Thoracic aorta (tissue), 2 donors: ENCODE data around the gene SSPN. TPM values are rescaled to one million over a fixed set of nuclear protein-coding genes. Genes with fewer than 3 reads are reported as not detected.

Source experiments
- ATAC-seq: fragments of 150-250 bp; one replicate; pipeline ENCODE4 v1.8.0; 2017; ENCODE audit warnings: low read depth; ENCODE audit not compliant: insufficient number of reproducible peaks, low FRiP score
- DNase-seq: peaks from one replicate; pipeline ENCODE4 v3.0.0-alpha.2; 2020; ENCODE audit warnings: low spot score
- H3K27ac ChIP-seq, 2 donors: fragments of 200-600 bp; sonication (generic); 1 replicate in 1 of 2; 2 replicates in 1 of 2; pipeline ENCODE4 v1.5.1; 2016; ENCODE audit warnings: mild to moderate bottlenecking in 2 of 2, moderate library complexity in 2 of 2
- H3K27me3 ChIP-seq: fragments of 200-600 bp; sonication (generic); replicated peaks from 2 replicates; pipeline ENCODE4 v1.6.0; 2016; ENCODE audit warnings: mild to moderate bottlenecking; ENCODE audit not compliant: insufficient read depth
- H3K36me3 ChIP-seq: fragments of 200-600 bp; sonication (generic); one replicate; pipeline ENCODE4 v1.5.1; 2016
- H3K4me1 ChIP-seq, 2 donors: fragments of 200-600 bp; sonication (generic); 1 replicate in 1 of 2; 2 replicates in 1 of 2; pipeline versions ENCODE4 v1.5.1 to v1.6.0; 2016; ENCODE audit warnings: low read depth in 2 of 2, mild to moderate bottlenecking in 1 of 2; ENCODE audit not compliant: control insufficient read depth in 1 of 2
- H3K4me3 ChIP-seq: fragments of 200-600 bp; sonication (generic); 2 replicates; pipeline ENCODE4 v1.5.1; 2016; ENCODE audit warnings: mild to moderate bottlenecking
- H3K9me3 ChIP-seq: fragments of 200-600 bp; sonication (generic); 2 replicates; pipeline ENCODE4 v1.5.1; 2016
- total RNA-seq, 2 donors: library from RNA; depleted of rRNA; stranded (reverse); fragments of >200 nt; gene quantifications; one replicate each; pipeline versions ENCODE4 v1.1.0 to v1.2.3, GENCODE V29; 2016
- TF ChIP-seq, protein P1 (sequence below): fragments of 200-600 bp; sonication (generic); IDR thresholded peaks from one replicate; pipeline ENCODE4 v1.5.1; 2019; ENCODE audit warnings: antibody characterized with exemption

Gene SSPN
- total RNA-seq, 2 donors from 2014 or later, result 36.7 to 50.9 TPM

DNA sequence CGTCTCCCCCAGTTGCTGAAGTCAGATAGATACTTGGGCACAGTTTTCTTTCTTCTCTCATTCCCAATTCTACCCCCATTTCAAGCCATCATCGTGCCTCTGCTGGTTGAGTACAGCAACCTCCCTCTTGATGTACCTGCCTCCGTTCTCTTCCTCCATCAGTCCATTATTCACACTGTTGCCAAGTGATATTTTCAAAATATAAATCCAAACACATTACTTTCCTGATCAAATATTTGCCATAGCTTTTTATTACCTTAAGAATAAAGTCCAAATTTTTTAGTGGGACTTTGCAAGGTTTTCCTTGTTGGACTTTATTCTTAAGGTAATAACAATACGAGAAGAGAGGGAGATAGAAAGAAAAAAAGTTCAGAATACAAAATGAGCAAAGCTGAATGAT is 18.6 kb upstream of the SSPN start:
- DNase-seq (no peak), ATAC-seq (no peak)
- H3K4me1 ChIP-seq, result no peaks in the 10 kb centered on the region
- TF ChIP-seq, protein P1, sequence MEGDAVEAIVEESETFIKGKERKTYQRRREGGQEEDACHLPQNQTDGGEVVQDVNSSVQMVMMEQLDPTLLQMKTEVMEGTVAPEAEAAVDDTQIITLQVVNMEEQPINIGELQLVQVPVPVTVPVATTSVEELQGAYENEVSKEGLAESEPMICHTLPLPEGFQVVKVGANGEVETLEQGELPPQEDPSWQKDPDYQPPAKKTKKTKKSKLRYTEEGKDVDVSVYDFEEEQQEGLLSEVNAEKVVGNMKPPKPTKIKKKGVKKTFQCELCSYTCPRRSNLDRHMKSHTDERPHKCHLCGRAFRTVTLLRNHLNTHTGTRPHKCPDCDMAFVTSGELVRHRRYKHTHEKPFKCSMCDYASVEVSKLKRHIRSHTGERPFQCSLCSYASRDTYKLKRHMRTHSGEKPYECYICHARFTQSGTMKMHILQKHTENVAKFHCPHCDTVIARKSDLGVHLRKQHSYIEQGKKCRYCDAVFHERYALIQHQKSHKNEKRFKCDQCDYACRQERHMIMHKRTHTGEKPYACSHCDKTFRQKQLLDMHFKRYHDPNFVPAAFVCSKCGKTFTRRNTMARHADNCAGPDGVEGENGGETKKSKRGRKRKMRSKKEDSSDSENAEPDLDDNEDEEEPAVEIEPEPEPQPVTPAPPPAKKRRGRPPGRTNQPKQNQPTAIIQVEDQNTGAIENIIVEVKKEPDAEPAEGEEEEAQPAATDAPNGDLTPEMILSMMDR, result no peak
- H3K9me3 ChIP-seq, result no peaks in the 10 kb centered on the region
- H3K27me3 ChIP-seq, result no peaks in the 10 kb centered on the region
- no peak overlapping the region for H3K27ac ChIP-seq
- H3K36me3 ChIP-seq, result no peaks in the 10 kb centered on the region
- H3K4me3 ChIP-seq, result no peak overlapping the region

DNA sequence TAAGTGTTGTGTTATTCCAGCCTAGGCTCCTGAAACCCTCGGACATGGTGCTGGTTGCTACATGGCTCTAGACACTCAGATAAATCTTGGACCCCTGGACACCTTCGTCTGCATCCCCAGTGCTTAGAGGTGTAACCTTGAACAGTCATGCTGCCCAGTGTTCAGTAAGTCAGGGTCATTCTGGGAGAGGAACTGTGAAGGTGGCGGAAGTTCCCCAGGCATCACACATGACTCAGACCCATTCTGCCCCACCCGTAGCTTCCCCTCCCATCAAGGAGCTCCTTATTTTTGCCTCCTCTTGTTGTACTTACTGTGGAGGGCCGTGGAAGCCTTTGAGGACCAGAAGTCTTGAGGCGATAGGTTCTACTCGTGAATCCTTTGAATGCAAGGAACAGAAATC is 18.1 kb upstream of the SSPN start:
- H3K4me1 ChIP-seq, result no peaks in the 10 kb centered on the region
- no peak overlapping the region for H3K27ac ChIP-seq
- no peaks in the 10 kb centered on the region for H3K9me3 ChIP-seq
- TF ChIP-seq, protein P1, result no peak
- H3K27me3 ChIP-seq, result no peaks in the 10 kb centered on the region
- no peak overlapping the region for H3K4me3 ChIP-seq
- no peaks in the 10 kb centered on the region for H3K36me3 ChIP-seq
- DNase-seq (no peak), ATAC-seq (no peak)

GRCh38 chr12:26179826-26180225 is 15.5 kb upstream of the SSPN start:
- DNase-seq, result no peak
- ATAC-seq, result no peak
- no peak overlapping the region for H3K27ac ChIP-seq
- H3K4me1 ChIP-seq, result no peaks in the 10 kb centered on the region
- no peaks in the 10 kb centered on the region for H3K27me3 ChIP-seq
- no peaks in the 10 kb centered on the region for H3K36me3 ChIP-seq
- H3K4me3 ChIP-seq, result no peak overlapping the region
- H3K9me3 ChIP-seq, result no peaks in the 10 kb centered on the region
- TF ChIP-seq, protein P1, result no peak

DNA sequence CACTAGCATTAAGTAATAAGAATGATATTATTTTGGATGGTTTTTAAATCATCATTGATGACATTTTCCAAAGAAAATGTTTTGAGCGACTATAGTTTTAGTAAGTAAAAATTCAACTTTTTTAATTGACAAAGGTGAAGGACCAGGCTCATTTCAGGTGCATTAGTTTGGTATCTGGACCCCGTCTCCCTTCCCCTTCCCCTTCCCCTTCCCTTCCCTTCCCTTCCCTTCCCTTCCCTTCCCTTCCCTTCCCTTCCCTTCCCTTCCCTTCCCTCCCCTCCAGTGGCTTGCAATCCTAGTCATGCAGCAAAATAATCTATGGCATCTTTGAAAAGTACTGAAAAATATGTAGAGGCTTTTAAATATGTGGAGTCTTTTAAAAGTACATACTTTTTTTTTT is 13.0 kb upstream of the SSPN start:
- TF ChIP-seq, protein P1, result no peak
- H3K27ac ChIP-seq, result no peak overlapping the region
- no peak overlapping the region for H3K4me3 ChIP-seq
- H3K9me3 ChIP-seq, result no peaks in the 10 kb centered on the region
- no peaks in the 10 kb centered on the region for H3K4me1 ChIP-seq
- H3K36me3 ChIP-seq, result no peaks in the 10 kb centered on the region
- no peak for DNase-seq
- no peak for ATAC-seq
- H3K27me3 ChIP-seq, result no peaks in the 10 kb centered on the region

DNA sequence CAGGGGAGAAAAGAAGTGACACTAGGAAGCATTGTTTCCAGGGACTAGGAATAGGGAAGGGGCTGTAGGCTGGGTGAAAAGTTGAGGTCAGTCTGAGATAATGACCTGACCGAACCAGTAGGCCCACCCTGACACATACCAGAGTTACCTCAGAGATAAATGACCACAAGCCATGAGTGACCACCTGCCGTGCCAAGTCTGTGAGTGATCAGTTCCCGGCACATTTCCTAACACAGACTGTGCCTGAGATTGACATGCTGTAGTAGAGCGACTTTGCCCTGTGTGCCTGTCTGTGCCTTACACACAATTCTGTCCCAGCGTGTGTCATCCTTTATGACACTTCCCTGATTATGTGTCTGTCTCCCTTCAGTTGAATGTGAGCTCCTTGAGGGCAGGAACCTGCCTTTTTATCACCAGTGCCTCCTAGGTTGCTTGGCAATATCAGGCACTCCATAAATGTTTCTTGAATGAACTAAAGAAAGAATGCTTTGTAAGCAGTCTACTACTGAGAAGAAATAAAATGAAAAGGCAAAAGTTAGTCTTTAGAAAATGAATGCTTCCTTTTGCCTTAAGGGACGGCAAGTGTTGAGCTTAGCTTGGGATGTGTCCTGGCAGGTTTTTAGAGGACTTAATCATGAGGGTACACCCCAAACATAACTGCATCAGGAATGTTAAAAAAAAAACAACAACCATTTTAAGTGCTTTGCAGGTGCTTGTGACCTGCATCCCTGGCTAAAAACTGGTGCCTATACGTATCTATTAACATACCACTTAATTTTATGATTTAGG is 9.6 kb upstream of the SSPN start:
- ATAC-seq (no peak), DNase-seq (no peak)
- H3K27ac ChIP-seq, result no peak overlapping the region
- no peaks in the 10 kb centered on the region for H3K27me3 ChIP-seq
- no peaks in the 10 kb centered on the region for H3K9me3 ChIP-seq
- TF ChIP-seq, protein P1, result no peak
- no peaks in the 10 kb centered on the region for H3K4me1 ChIP-seq
- no peaks in the 10 kb centered on the region for H3K36me3 ChIP-seq
- H3K4me3 ChIP-seq, result no peak overlapping the region
